GF-D8 (cell line): Measurements from ENCODE around the gene EXOSC2.
"Not testable (repeated sequence)": the region's sequence is repeated elsewhere in the genome, so short reads cannot be mapped to it uniquely, and the experiment has no call there.

ENCODE experiments used
- DNase-seq: peaks from one replicate; lab custom pipeline; 2025; lab: John Stamatoyannopoulos, UW

EXOSC2 gene

GRCh38 chr9:130668196-130668595, 25.4 kb upstream of the EXOSC2 start:
- no peak for DNase-seq

- DNase-seq: no peak
Measured at GRCh38 chr9:130668659-130669058, 24.9 kb upstream of the EXOSC2 start.

- no peak for DNase-seq
Measured at GRCh38 chr9:130669965-130670364, 23.6 kb upstream of the EXOSC2 start.

GRCh38 chr9:130670644-130671043, 22.9 kb upstream of the EXOSC2 start:
- no peak for DNase-seq

- DNase-seq: no peak
Measured at GRCh38 chr9:130672466-130672865, 21.1 kb upstream of the EXOSC2 start.

- DNase-seq: no peak
Measured at GRCh38 chr9:130672933-130673615, 20.5 kb upstream of the EXOSC2 start.

- no peak for DNase-seq
Measured at GRCh38 chr9:130675396-130675795, 18.2 kb upstream of the EXOSC2 start.

- DNase-seq: no peak
Measured at GRCh38 chr9:130677252-130677651, 16.3 kb upstream of the EXOSC2 start.

- peak; percentile 49 for DNase-seq
Measured at GRCh38 chr9:130680836-130681768, 12.5 kb upstream of the EXOSC2 start.

GRCh38 chr9:130681769-130682420, 11.7 kb upstream of the EXOSC2 start:
- no peak for DNase-seq

GRCh38 chr9:130682421-130683121, 11.0 kb upstream of the EXOSC2 start:
- peak; percentile 6 for DNase-seq

GRCh38 chr9:130685104-130685503, 8.5 kb upstream of the EXOSC2 start:
- no peak for DNase-seq

- DNase-seq: not testable (repeated sequence)
Measured at GRCh38 chr9:130685945-130686344, 7.6 kb upstream of the EXOSC2 start.

- no peak for DNase-seq
Measured at GRCh38 chr9:130687615-130688014, 6.0 kb upstream of the EXOSC2 start.

- DNase-seq: no peak
Measured at GRCh38 chr9:130688072-130688471, 5.5 kb upstream of the EXOSC2 start.

- no peak for DNase-seq
Measured at GRCh38 chr9:130689572-130689936, 4.0 kb upstream of the EXOSC2 start.

- DNase-seq: no peak
Measured at GRCh38 chr9:130689937-130690700, 3.5 kb upstream of the EXOSC2 start.

GRCh38 chr9:130692321-130692720, 1.3 kb upstream of the EXOSC2 start:
- no peak for DNase-seq

- no peak for DNase-seq
Measured at GRCh38 chr9:130693101-130693425, 517 bp upstream of the EXOSC2 start.

GRCh38 chr9:130694205-130694604, 625 bp downstream of the EXOSC2 start:
- no peak for DNase-seq

- DNase-seq: no peak
Measured at GRCh38 chr9:130696139-130696650, 2.6 kb downstream of the EXOSC2 start.
